Gastrocnemius medialis (tissue), 4 donors: ENCODE measurements around the gene PPP3R2. TPM values are rescaled to one million over a fixed set of nuclear protein-coding genes. Genes with fewer than 3 reads are reported as not detected.

ENCODE experiments used
- ATAC-seq, 2 donors: fragments of 150-250 bp; one replicate each; pipeline ENCODE4 v1.9.1; 2016
- DNase-seq, 2 donors: peaks; one replicate each; pipeline ENCODE4 v3.0.0-alpha.2; 2019
- H3K27ac ChIP-seq, 4 donors: fragments of 200-600 bp; sonication (generic); 1 replicate in 1 of 4; 2 replicates in 3 of 4; pipeline ENCODE4 v1.5.1; 2016 to 2018; ENCODE audit warnings: mild to moderate bottlenecking in 2 of 4, moderate library complexity in 1 of 4
- H3K27me3 ChIP-seq, 3 donors: fragments of 200-600 bp; sonication (generic) in 2 of 3; 1 replicate in 1 of 3; 2 replicates in 2 of 3; pipeline versions ENCODE4 v1.5.1 to v1.6.0; 2016 to 2019; ENCODE audit warnings: mild to moderate bottlenecking in 1 of 3, moderate library complexity in 1 of 3
- H3K36me3 ChIP-seq, 2 donors: fragments of 200-600 bp; sonication (generic) in 1 of 2; one replicate each; pipeline ENCODE4 v1.5.1; 2017 to 2018
- H3K4me1 ChIP-seq, 2 donors: fragments of 200-600 bp; sonication (generic) in 1 of 2; one replicate each; pipeline ENCODE4 v1.5.1; 2016 to 2017; ENCODE audit warnings: mild to moderate bottlenecking in 2 of 2
- H3K4me3 ChIP-seq, 4 donors: fragments of 200-600 bp; sonication (generic) in 3 of 4; 1 replicate in 1 of 4; 2 replicates in 3 of 4; pipeline ENCODE4 v1.5.1; 2016 to 2019; ENCODE audit warnings: mild to moderate bottlenecking in 2 of 4
- H3K9me3 ChIP-seq, 3 donors: fragments of 200-600 bp; sonication (generic) in 2 of 3; 1 replicate in 1 of 3; 2 replicates in 2 of 3; pipeline ENCODE4 v1.5.1; 2016 to 2019
- POLR2A ChIP-seq, 2 donors: fragments of 450-650 bp; IDR thresholded peaks; one replicate each; pipeline ENCODE4 v1.6.1; 2017; ENCODE audit warnings: antibody characterized with exemption in 2 of 2, mild to moderate bottlenecking in 2 of 2, moderate library complexity in 2 of 2
- in situ Hi-C, 4 donors: fragments of 200-750 bp; cut with MboI; loops; one replicate each; pipeline versions ENCODE4 v1.15.0 to v1.8.0; 2017; ENCODE audit warnings: low sequenced_read_pairs in 4 of 4
- intact Hi-C: fragments of 100-400 bp; cut with DNase I; formaldehyde crosslinking; loops from one replicate; pipeline ENCODE4 v1.15.1; 2023; ENCODE audit warnings: low total_unique reads
- total RNA-seq, 4 donors: library from RNA; depleted of rRNA; stranded (reverse); fragments of >200 nt; gene quantifications; one replicate each; pipeline versions ENCODE4 v1.1.0 to v1.2.3, GENCODE V29; 2016
- TF ChIP-seq, protein P1 (sequence below), 5 experiments: fragments of 450-650 bp in 3 of 5; fragments of 200-600 bp in 2 of 5; sonication (generic) in 2 of 5; IDR thresholded peaks in 4 of 5; conservative IDR thresholded peaks in 1 of 5; 1 replicate in 4 of 5; 2 replicates in 1 of 5; pipeline ENCODE4 v1.5.1; 2016 to 2019; ENCODE audit warnings: antibody characterized with exemption in 5 of 5, mild to moderate bottlenecking in 3 of 5, moderate library complexity in 3 of 5

PPP3R2 gene
- total RNA-seq, 4 donors from 2014 or later: not detected

DNA sequence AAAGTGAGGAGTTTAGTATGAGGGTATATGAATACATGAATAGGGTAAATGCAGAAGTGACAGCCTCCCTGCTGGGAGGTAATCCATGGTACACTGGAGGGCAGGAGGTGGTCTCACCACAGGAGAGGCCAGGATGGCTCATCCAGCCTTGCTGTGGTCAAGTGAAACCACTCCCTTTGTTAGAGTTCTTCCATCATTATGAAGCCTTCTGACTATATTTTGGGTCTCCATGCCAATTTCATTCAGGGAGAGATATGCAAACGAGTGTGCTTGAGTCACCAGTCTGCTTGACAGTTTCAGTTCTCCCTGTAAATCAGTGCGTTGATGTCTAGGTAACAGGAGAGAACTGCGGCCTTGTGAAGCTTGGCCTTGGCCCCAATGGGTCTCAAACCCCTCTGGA is 16.4 kb downstream of the PPP3R2 start:
- no peak overlapping the region for H3K27ac ChIP-seq
- H3K4me1 ChIP-seq: no peaks in the 10 kb centered on the region
- no peak overlapping the region for H3K4me3 ChIP-seq
- DNase-seq (no peak), ATAC-seq (no peak)
- in situ Hi-C loops (no loop called here), intact Hi-C loops (no loop called here)
- H3K9me3 ChIP-seq: no peaks in the 10 kb centered on the region
- H3K27me3 ChIP-seq: no peaks in the 10 kb centered on the region
- no peak for TF ChIP-seq POLR2A (IDR thresholded peaks at IDR 0.05)
- TF ChIP-seq, protein P1, sequence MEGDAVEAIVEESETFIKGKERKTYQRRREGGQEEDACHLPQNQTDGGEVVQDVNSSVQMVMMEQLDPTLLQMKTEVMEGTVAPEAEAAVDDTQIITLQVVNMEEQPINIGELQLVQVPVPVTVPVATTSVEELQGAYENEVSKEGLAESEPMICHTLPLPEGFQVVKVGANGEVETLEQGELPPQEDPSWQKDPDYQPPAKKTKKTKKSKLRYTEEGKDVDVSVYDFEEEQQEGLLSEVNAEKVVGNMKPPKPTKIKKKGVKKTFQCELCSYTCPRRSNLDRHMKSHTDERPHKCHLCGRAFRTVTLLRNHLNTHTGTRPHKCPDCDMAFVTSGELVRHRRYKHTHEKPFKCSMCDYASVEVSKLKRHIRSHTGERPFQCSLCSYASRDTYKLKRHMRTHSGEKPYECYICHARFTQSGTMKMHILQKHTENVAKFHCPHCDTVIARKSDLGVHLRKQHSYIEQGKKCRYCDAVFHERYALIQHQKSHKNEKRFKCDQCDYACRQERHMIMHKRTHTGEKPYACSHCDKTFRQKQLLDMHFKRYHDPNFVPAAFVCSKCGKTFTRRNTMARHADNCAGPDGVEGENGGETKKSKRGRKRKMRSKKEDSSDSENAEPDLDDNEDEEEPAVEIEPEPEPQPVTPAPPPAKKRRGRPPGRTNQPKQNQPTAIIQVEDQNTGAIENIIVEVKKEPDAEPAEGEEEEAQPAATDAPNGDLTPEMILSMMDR (IDR thresholded peaks at IDR 0.05 in 4 of 5, conservative IDR thresholded peaks at IDR 0.05 in 1 of 5): no peak
- no peaks in the 10 kb centered on the region for H3K36me3 ChIP-seq

DNA sequence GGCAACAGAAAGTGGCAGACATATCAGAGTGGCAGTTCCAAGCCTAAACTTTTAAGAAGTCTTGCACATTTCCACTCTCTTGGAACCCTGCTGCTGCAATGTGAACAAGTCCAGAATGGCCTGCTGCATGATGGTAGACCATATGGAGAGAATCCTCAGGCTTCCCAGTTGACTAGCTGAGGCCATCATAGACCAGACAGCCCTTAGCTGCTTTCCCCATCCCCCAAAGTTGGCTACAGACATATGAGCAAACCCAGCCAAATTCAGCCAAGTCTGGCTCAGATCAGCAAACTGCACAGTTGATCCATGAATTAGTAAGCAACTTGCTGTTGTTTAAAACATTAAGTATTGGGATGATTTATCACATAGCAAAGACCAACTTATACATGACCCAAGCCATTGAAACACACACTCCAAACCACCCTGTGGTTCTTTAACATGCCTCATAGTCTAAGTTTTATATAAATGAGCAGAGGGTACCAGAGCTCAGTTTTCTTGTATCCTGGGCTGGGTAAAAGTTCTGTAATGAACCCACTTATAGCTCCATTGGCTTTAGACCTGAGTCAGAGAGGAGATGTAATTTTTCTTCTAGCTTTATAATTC is 19.9 kb downstream of the PPP3R2 start:
- TF ChIP-seq POLR2A (IDR thresholded peaks at IDR 0.05): no peak
- TF ChIP-seq, protein P1 (IDR thresholded peaks at IDR 0.05 in 4 of 5, conservative IDR thresholded peaks at IDR 0.05 in 1 of 5): no peak
- H3K4me3 ChIP-seq: no peak overlapping the region
- H3K27me3 ChIP-seq: no peaks in the 10 kb centered on the region
- H3K4me1 ChIP-seq: no peaks in the 10 kb centered on the region
- ATAC-seq (no peak), DNase-seq (no peak)
- H3K9me3 ChIP-seq: no peaks in the 10 kb centered on the region
- intact Hi-C loops: no loop called here
- H3K36me3 ChIP-seq: peaks cover 0 to 3% of the 10 kb centered on the region in 2 donors
- in situ Hi-C loops: no loop called here
- no peak overlapping the region for H3K27ac ChIP-seq

DNA sequence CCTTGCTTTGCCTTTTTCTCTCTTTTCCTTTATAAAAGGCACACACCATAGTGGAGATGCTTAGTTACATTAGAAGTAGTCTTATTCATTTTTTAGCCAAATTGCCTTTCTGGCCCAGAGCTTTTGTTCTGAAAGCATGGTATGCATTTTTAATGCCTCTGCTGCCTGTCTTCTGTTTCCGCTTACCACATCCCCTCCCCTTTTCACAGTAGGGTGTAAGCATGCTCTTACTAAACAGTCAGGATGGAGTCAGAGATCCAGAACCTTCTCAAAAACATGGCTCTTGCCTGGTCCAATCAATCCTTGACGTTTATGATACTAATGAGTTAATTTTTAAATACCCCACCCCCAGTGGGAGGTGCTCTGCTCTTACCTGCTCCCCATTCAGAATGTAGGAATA is 22.5 kb downstream of the PPP3R2 start:
- ATAC-seq: no peak
- no peaks in the 10 kb centered on the region for H3K4me1 ChIP-seq
- no peak overlapping the region for H3K27ac ChIP-seq
- in situ Hi-C loops (no loop called here), intact Hi-C loops (no loop called here)
- no peak overlapping the region for H3K4me3 ChIP-seq
- TF ChIP-seq, protein P1 (IDR thresholded peaks at IDR 0.05 in 4 of 5, conservative IDR thresholded peaks at IDR 0.05 in 1 of 5): no peak
- no peak for TF ChIP-seq POLR2A (IDR thresholded peaks at IDR 0.05)
- H3K9me3 ChIP-seq: no peaks in the 10 kb centered on the region
- H3K36me3 ChIP-seq: peaks cover 0 to 13% of the 10 kb centered on the region in 2 donors
- no peak for DNase-seq
- H3K27me3 ChIP-seq: no peaks in the 10 kb centered on the region

DNA sequence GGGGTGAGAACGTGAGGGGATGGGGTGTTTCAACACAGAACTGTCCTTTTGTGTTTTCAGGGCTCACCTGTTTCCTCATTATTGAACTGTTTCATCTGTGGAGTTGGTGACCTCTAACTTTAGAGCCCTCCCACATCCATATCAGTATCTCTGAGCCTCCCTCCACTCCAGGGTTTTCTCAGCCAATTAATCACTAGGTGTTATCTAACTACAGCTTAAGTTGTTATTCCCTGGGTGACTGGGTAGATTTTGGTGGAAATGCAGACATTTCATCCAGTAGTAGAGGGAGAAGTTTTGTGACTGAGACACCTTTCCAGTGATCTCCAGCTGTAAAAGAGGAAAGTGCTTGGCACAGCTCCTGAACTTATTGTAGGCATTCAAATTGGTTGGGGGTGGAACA is 23.7 kb downstream of the PPP3R2 start:
- no peak for DNase-seq
- Histone ChIP-seq H3K27ac (no peak overlapping the region), H3K4me1 (no peaks in the 10 kb centered on the region), H3K9me3 (no peaks in the 10 kb centered on the region), H3K27me3 (no peaks in the 10 kb centered on the region), H3K4me3 (no peak overlapping the region), H3K36me3 (peaks cover 0 to 19% of the 10 kb centered on the region in 2 donors)
- no peak for ATAC-seq
- intact Hi-C loops: no loop called here
- in situ Hi-C loops: no loop called here
- TF ChIP-seq, protein P1 (IDR thresholded peaks at IDR 0.05 in 4 of 5, conservative IDR thresholded peaks at IDR 0.05 in 1 of 5): no peak
- no peak for TF ChIP-seq POLR2A (IDR thresholded peaks at IDR 0.05)
